Stimulated activated CD8-positive, alpha-beta memory T cell treated with anti-CD3 and anti-CD28 coated beads, Interleukin-7, amount 100 ng/mL, for 4 hours (primary cell): ENCODE data around the gene POFUT2.

Experiments
- DNase-seq, 2 donors: peaks; one replicate each; pipeline ENCODE4 v3.0.0-alpha.2; 2020; ENCODE audit warnings: low read depth in 2 of 2

The POFUT2 gene

GRCh38 chr21:45249626-45250025, 38.1 kb downstream of the POFUT2 start:
- no peak for DNase-seq

- no peak for DNase-seq
Observed at GRCh38 chr21:45248893-45249381, 38.8 kb downstream of the POFUT2 start.

- no peak for DNase-seq
Observed at GRCh38 chr21:45248301-45248892, 39.3 kb downstream of the POFUT2 start.

GRCh38 chr21:45246386-45247320, 41.0 kb downstream of the POFUT2 start:
- DNase-seq = no peak

GRCh38 chr21:45244799-45245340, 42.8 kb downstream of the POFUT2 start:
- DNase-seq = no peak

- no peak for DNase-seq
Observed at GRCh38 chr21:45243603-45244002, 44.1 kb downstream of the POFUT2 start.

- no peak for DNase-seq
Observed at GRCh38 chr21:45241357-45241756, 46.3 kb downstream of the POFUT2 start.

- no peak for DNase-seq
Observed at GRCh38 chr21:45237401-45237800, 50.3 kb downstream of the POFUT2 start.

- no peak for DNase-seq
Observed at GRCh38 chr21:45236481-45236880, 51.2 kb downstream of the POFUT2 start.

- no peak for DNase-seq
Observed at GRCh38 chr21:45235488-45235887, 52.2 kb downstream of the POFUT2 start.

- DNase-seq = no peak
Observed at GRCh38 chr21:45234965-45235364, 52.7 kb downstream of the POFUT2 start.

- DNase-seq = no peak
Observed at GRCh38 chr21:45234127-45234526, 53.6 kb downstream of the POFUT2 start.

- DNase-seq = no peak
Observed at GRCh38 chr21:45231705-45232104, 56.0 kb downstream of the POFUT2 start.

- DNase-seq = no peak
Observed at GRCh38 chr21:45228656-45229240, 58.9 kb downstream of the POFUT2 start.

GRCh38 chr21:45228171-45228641, 59.5 kb downstream of the POFUT2 start:
- DNase-seq = peak; percentile 72 to 77

- DNase-seq = no peak
Observed at GRCh38 chr21:45227735-45228134, 60.0 kb downstream of the POFUT2 start.

GRCh38 chr21:45226540-45227326, 61.0 kb downstream of the POFUT2 start:
- DNase-seq = peak in 1 of 2 donors; percentile 20

- DNase-seq = no peak
Observed at GRCh38 chr21:45225741-45226327, 61.9 kb downstream of the POFUT2 start.

GRCh38 chr21:45225041-45225740, 62.5 kb downstream of the POFUT2 start:
- DNase-seq = no peak
